PC-3 (cell line): ENCODE results near the gene SLC17A2. TPM values are rescaled to one million over a fixed set of nuclear protein-coding genes. Genes with fewer than 3 reads are reported as not detected.

ENCODE experiments used
- ATAC-seq: fragments of 200-7000 bp; cut with Tn5 transposase; 2 replicates; pipeline ENCODE4 v1.9.1; 2020; ENCODE audit warnings: mild to moderate bottlenecking, moderate library complexity
- BruUV-seq: library from RNA; stranded (reverse); fragments of 400-500 nt; replicated peaks from 2 replicates; lab custom pipeline; 2021; lab: Mats Ljungman, UMichigan
- CTCF ChIA-PET: fragments of 300-600 bp; sonication (Branson Sonifier 250); formaldehyde crosslinking; loops from one replicate; lab custom pipeline; 2022; ENCODE audit warnings: antibody characterized with exemption; lab: Charles Lee
- POLR2A ChIA-PET: fragments of 300-600 bp; sonication (Branson Sonifier 250); formaldehyde crosslinking; loops from one replicate; lab custom pipeline; 2022; ENCODE audit warnings: antibody characterized with exemption; ENCODE audit not compliant: unreplicated experiment; lab: Charles Lee
- DNase-seq: peaks from one replicate; pipeline ENCODE4 v3.0.0-alpha.2; 2015
- H2AFZ ChIP-seq: fragments of 300-600 bp; sonication (generic); 2 replicates; pipeline ENCODE4 v1.6.0; 2016; ENCODE audit warnings: antibody characterized with exemption, low read length
- H3F3A ChIP-seq: fragments of 300-600 bp; sonication (generic); one replicate; pipeline ENCODE4 v1.6.0; 2017; ENCODE audit warnings: antibody characterized with exemption, low read length, control low read depth, mild to moderate bottlenecking; ENCODE audit not compliant: unreplicated experiment
- H3K27ac ChIP-seq: fragments of 300-600 bp; sonication (generic); 2 replicates; pipeline ENCODE4 v1.5.1; 2016; ENCODE audit warnings: mild to moderate bottlenecking, low read length
- H3K27me3 ChIP-seq: fragments of 300-600 bp; sonication (generic); 2 replicates; pipeline ENCODE4 v1.6.1; 2016; ENCODE audit warnings: low read length, mixed read lengths
- H3K36me3 ChIP-seq: fragments of 300-600 bp; sonication (generic); 2 replicates; pipeline ENCODE4 v1.6.1; 2016; ENCODE audit warnings: low read depth, mixed run types, low read length, mixed read lengths
- H3K4me1 ChIP-seq: fragments of 300-600 bp; sonication (generic); 2 replicates; pipeline ENCODE4 v1.5.1; 2016; ENCODE audit warnings: low read length; ENCODE audit not compliant: insufficient read depth
- H3K4me2 ChIP-seq: fragments of 300-600 bp; sonication (generic); 2 replicates; pipeline ENCODE4 v1.6.0; 2016; ENCODE audit warnings: low read length
- H3K4me3 ChIP-seq: fragments of 300-600 bp; sonication (generic); 2 replicates; pipeline ENCODE4 v1.5.1; 2016; ENCODE audit warnings: mild to moderate bottlenecking, low read length, mixed read lengths
- H3K79me2 ChIP-seq: fragments of 300-600 bp; sonication (generic); 2 replicates; pipeline ENCODE4 v1.6.1; 2017; ENCODE audit warnings: low read length, mixed read lengths
- H3K9ac ChIP-seq: fragments of 300-600 bp; sonication (generic); 2 replicates; pipeline ENCODE4 v1.6.0; 2016; ENCODE audit warnings: mild to moderate bottlenecking, low read length
- H3K9me2 ChIP-seq: fragments of 300-600 bp; sonication (generic); replicated peaks from 2 replicates; pipeline ENCODE4 v1.6.1; 2016; ENCODE audit warnings: mixed run types, low read length, mixed read lengths
- H3K9me3 ChIP-seq: fragments of 300-600 bp; sonication (generic); 2 replicates; pipeline ENCODE4 v1.6.1; 2016; ENCODE audit warnings: low read length, mixed read lengths
- H4K20me1 ChIP-seq: fragments of 300-600 bp; sonication (generic); 2 replicates; pipeline ENCODE4 v1.6.1; 2016; ENCODE audit warnings: low read length, mixed read lengths
- EZH2 ChIP-seq: fragments of 300-600 bp; sonication (generic); IDR thresholded peaks from one replicate; pipeline ENCODE4 v1.6.1; 2017; ENCODE audit warnings: antibody characterized with exemption, mild to moderate bottlenecking, low read length; ENCODE audit not compliant: unreplicated experiment
- EZH2phosphoT487 ChIP-seq: fragments of 300-600 bp; sonication (generic); IDR thresholded peaks from 2 replicates; pipeline ENCODE4 v1.6.1; 2018; ENCODE audit warnings: mild to moderate bottlenecking, antibody characterized with exemption, low read length, borderline replicate concordance
- intact Hi-C: fragments of 100-400 bp; cut with micrococcal nuclease; formaldehyde crosslinking; loops from 2 replicates; pipeline ENCODE4 v1.9.0; 2023
- total RNA-seq: library from RNA; depleted of rRNA; stranded (reverse); fragments of >200 nt; gene quantifications from 2 replicates; pipeline ENCODE4 v1.2.3, GENCODE V29; 2014
- TF ChIP-seq, protein P1 (sequence below): fragments of 300-600 bp; sonication (generic); conservative IDR thresholded peaks from 2 replicates; pipeline ENCODE4 v1.5.1; 2017; ENCODE audit warnings: antibody characterized with exemption, low read depth, mild to moderate bottlenecking, low read length

Gene SLC17A2
- total RNA-seq, 1 experiment from 2014 or later, result not detected

DNA sequence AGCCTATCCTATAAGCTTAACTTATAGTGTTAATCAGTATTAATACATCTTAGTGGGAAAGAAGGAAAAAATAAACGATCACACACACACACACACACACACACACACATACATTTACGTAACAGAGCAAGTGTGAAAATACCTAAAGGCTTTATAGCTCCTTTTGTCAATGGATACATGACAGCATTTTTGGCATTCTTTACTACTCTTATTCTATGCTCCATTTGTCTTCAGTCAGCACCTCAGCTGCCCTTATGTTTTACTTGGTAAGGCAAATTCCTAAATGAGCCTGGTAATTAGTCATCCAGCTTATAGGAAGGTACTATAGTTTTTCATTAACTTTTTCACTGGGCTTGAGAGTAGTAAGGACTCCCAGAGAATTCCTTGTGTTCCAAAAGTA lies 31.4 kb downstream of the SLC17A2 start:
- CTCF ChIA-PET, result no interaction called here
- no peak overlapping the region for H3K27ac ChIP-seq

DNA sequence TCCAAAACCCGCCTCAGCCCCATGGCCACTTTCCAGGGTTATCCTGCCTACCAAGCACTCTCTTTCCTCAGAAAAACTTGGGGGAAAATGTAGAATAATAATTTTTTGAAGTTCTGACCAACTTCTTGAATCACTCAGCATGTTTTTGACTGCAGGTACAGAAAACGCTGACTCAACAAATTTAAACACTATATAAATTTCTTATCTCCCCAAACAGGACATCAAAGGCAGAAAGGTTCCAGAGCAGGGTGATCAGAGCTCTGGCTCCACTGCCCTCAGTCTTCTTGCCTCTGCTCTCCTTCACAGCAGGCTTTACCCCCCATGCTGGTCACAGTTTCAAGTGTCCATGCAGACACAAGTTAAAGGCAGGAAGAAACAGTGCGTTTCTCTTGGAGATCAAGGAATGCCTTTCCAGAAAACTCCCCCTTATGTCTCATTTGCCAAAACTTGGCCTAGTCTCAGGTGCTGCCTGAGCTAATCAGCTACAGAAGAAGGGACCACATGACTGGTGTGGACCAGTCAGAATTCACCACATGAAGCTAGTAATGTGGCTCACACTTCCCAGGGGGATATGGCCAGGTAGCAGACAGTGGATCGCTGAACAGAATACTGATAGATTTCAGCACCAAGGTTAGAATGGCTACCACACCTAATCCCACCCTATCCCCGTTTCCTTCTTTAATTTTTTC lies 32.1 kb downstream of the SLC17A2 start:
- Histone ChIP-seq H3K36me3 (no peaks in the 10 kb centered on the region), H3K9me3 (no peaks in the 10 kb centered on the region), H3K4me1 (no peaks in the 10 kb centered on the region), H3K27me3 (peaks cover 18% of the 10 kb centered on the region), H3K9me2 (no peaks in the 10 kb centered on the region), H3K4me2 (no peak overlapping the region), H3K79me2 (no peaks in the 10 kb centered on the region), H3K9ac (no peak overlapping the region), H4K20me1 (no peaks in the 10 kb centered on the region), H3K27ac (no peak overlapping the region), H3F3A (no peaks in the 10 kb centered on the region), H2AFZ (no peak overlapping the region), H3K4me3 (no peak overlapping the region)
- BruUV-seq, result no TSS peak
- ChIA-PET POLR2A (no interaction called here), CTCF (no interaction called here)
- intact Hi-C loops, result no loop called here
- ATAC-seq (no peak), DNase-seq (no peak)
- TF ChIP-seq EZH2 (no peak), EZH2phosphoT487 (no peak)
- TF ChIP-seq, protein P1, sequence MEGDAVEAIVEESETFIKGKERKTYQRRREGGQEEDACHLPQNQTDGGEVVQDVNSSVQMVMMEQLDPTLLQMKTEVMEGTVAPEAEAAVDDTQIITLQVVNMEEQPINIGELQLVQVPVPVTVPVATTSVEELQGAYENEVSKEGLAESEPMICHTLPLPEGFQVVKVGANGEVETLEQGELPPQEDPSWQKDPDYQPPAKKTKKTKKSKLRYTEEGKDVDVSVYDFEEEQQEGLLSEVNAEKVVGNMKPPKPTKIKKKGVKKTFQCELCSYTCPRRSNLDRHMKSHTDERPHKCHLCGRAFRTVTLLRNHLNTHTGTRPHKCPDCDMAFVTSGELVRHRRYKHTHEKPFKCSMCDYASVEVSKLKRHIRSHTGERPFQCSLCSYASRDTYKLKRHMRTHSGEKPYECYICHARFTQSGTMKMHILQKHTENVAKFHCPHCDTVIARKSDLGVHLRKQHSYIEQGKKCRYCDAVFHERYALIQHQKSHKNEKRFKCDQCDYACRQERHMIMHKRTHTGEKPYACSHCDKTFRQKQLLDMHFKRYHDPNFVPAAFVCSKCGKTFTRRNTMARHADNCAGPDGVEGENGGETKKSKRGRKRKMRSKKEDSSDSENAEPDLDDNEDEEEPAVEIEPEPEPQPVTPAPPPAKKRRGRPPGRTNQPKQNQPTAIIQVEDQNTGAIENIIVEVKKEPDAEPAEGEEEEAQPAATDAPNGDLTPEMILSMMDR, result no peak

More for the DNA sequence above, 31.4 kb downstream of the SLC17A2 start:
- Histone ChIP-seq H3K4me3 (no peak overlapping the region), H3K9ac (no peak overlapping the region), H3K27me3 (peaks cover 21% of the 10 kb centered on the region), H2AFZ (no peak overlapping the region), H3F3A (no peaks in the 10 kb centered on the region), H3K9me2 (no peaks in the 10 kb centered on the region), H3K36me3 (no peaks in the 10 kb centered on the region), H4K20me1 (no peaks in the 10 kb centered on the region), H3K79me2 (no peaks in the 10 kb centered on the region), H3K4me1 (no peaks in the 10 kb centered on the region), H3K4me2 (no peak overlapping the region), H3K9me3 (no peaks in the 10 kb centered on the region)
- ATAC-seq (no peak), DNase-seq (no peak)
- POLR2A ChIA-PET, result interaction anchor here (0.6 kb wide), 1 partner anchor 564 kb away, joined by 3 read pairs; no protein-coding TSS in a partner anchor
- TF ChIP-seq, protein P1, result no peak
- TF ChIP-seq EZH2phosphoT487 (no peak), EZH2 (no peak)
- intact Hi-C loops, result no loop called here
- BruUV-seq, result no TSS peak

DNA sequence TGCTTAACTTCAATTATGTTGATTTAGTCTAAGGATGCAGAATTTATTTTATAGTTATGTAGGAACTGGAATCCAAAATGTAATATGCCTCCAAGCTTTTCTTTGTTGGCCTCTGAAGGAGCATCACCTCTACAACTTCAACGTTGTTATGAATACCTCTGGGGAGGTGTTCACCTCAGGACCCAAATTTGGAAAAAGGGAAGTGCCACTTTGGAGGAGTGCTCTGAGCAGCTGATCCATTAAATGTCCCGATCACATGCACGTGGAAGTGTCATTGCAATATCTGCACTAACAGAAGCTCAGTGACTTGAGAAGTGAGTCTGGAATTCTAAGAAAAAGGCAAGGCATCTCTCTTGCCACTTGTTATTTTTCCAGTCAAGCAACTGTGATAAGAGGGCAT lies 34.2 kb downstream of the SLC17A2 start:
- ChIA-PET POLR2A (no interaction called here), CTCF (no interaction called here)
- H4K20me1 ChIP-seq, result no peaks in the 10 kb centered on the region
- no peaks in the 10 kb centered on the region for H3K9me3 ChIP-seq
- H3K79me2 ChIP-seq, result no peaks in the 10 kb centered on the region
- TF ChIP-seq EZH2 (no peak), EZH2phosphoT487 (no peak)
- TF ChIP-seq, protein P1, result no peak
- DNase-seq, result no peak
- no peaks in the 10 kb centered on the region for H3K9me2 ChIP-seq
- no peak for ATAC-seq
- H3K27ac ChIP-seq, result no peak overlapping the region
- BruUV-seq, result no TSS peak
- no peak overlapping the region for H2AFZ ChIP-seq
- intact Hi-C loops, result no loop called here
- H3K4me2 ChIP-seq, result no peak overlapping the region
- H3K36me3 ChIP-seq, result no peaks in the 10 kb centered on the region
- H3F3A ChIP-seq, result no peaks in the 10 kb centered on the region
- H3K4me1 ChIP-seq, result no peaks in the 10 kb centered on the region
- no peak overlapping the region for H3K9ac ChIP-seq
- H3K4me3 ChIP-seq, result no peak overlapping the region
- peaks cover 15% of the 10 kb centered on the region for H3K27me3 ChIP-seq
